GF-D8 (cell line): Measurements from ENCODE around the gene CRACR2A.

Experiments
- DNase-seq: peaks from one replicate; lab custom pipeline; 2025; lab: John Stamatoyannopoulos, UW

CRACR2A gene

GRCh38 chr12:3622021-3622821 is 130.7 kb downstream of the CRACR2A start:
- DNase-seq = no peak

GRCh38 chr12:3620856-3621255 is 132.1 kb downstream of the CRACR2A start:
- DNase-seq = no peak

GRCh38 chr12:3617565-3617964 is 135.3 kb downstream of the CRACR2A start:
- no peak for DNase-seq

GRCh38 chr12:3615862-3616261 is 137.0 kb downstream of the CRACR2A start:
- no peak for DNase-seq

GRCh38 chr12:3614806-3615466 is 138.0 kb downstream of the CRACR2A start:
- DNase-seq = no peak

- no peak for DNase-seq
Observed at GRCh38 chr12:3613641-3614395, 139.1 kb downstream of the CRACR2A start.

GRCh38 chr12:3611860-3612703 is 140.8 kb downstream of the CRACR2A start:
- no peak for DNase-seq

GRCh38 chr12:3607821-3608220 is 145.1 kb downstream of the CRACR2A start:
- no peak for DNase-seq

- DNase-seq = no peak
Observed at GRCh38 chr12:3607039-3607720, 145.7 kb downstream of the CRACR2A start.

- no peak for DNase-seq
Observed at GRCh38 chr12:3606128-3606527, 146.8 kb downstream of the CRACR2A start.

- no peak for DNase-seq
Observed at GRCh38 chr12:3605692-3606091, 147.2 kb downstream of the CRACR2A start.

- DNase-seq = no peak
Observed at GRCh38 chr12:3604748-3605586, 147.9 kb downstream of the CRACR2A start.

GRCh38 chr12:3604286-3604685 is 148.6 kb downstream of the CRACR2A start:
- DNase-seq = no peak

GRCh38 chr12:3603576-3603975 is 149.3 kb downstream of the CRACR2A start:
- no peak for DNase-seq

- DNase-seq = no peak
Observed at GRCh38 chr12:3602488-3602887, 150.4 kb downstream of the CRACR2A start.

- DNase-seq = no peak
Observed at GRCh38 chr12:3601461-3602150, 151.3 kb downstream of the CRACR2A start.

GRCh38 chr12:3600951-3601350 is 152.0 kb downstream of the CRACR2A start:
- no peak for DNase-seq

- DNase-seq = no peak
Observed at GRCh38 chr12:3600039-3600720, 152.7 kb downstream of the CRACR2A start.
